Activated T-helper 1 cell treated with anti-CD3 and anti-CD28 coated beads, Interleukin-12 subunit alpha, Interleukin-12 subunit beta, Interleukin-2, Interleukin-4 antibody, amounts not matched to agents 30 ng/mL and 10 ng/mL and 1 ng/mL, durations not matched to agents 14 hours and 24 hours and 36 hours (primary cell): Measurements from ENCODE around the gene MAGI3. TPM values are rescaled to one million over a fixed set of nuclear protein-coding genes. Genes with fewer than 3 reads are reported as not detected.

Experiments used
- DNase-seq: peaks from one replicate; pipeline ENCODE4 v3.0.0; 2021; ENCODE audit warnings: low spot score
- H3K27ac Mint-ChIP-seq: one replicate; pipeline ENCODE4 v1.8.0; 2021; ENCODE audit warnings: mild to moderate bottlenecking, mixed read lengths
- H3K27me3 Mint-ChIP-seq: one replicate; pipeline ENCODE4 v1.8.0; 2022; ENCODE audit warnings: mild to moderate bottlenecking, moderate library complexity, mixed read lengths; ENCODE audit not compliant: insufficient read depth
- H3K36me3 Mint-ChIP-seq: one replicate; pipeline ENCODE4 v1.8.0; 2021; ENCODE audit warnings: low read depth, mixed read lengths
- H3K4me1 Mint-ChIP-seq: one replicate; pipeline ENCODE4 v1.8.0; 2021; ENCODE audit warnings: low read depth, mixed read lengths
- H3K4me3 Mint-ChIP-seq: one replicate; pipeline ENCODE4 v1.8.0; 2021; ENCODE audit warnings: mild to moderate bottlenecking, moderate library complexity, mixed read lengths
- H3K9me3 Mint-ChIP-seq: one replicate; pipeline ENCODE4 v1.8.0; 2021; ENCODE audit warnings: mixed read lengths
- intact Hi-C: fragments of 100-400 bp; cut with micrococcal nuclease; formaldehyde crosslinking; loops from one replicate; pipeline ENCODE4 v1.15.1; 2024
- total RNA-seq: library from RNA; stranded (reverse); gene quantifications from 2 replicates; pipeline ENCODE4 v1.2.3, GENCODE V29; 2022

The MAGI3 gene
- total RNA-seq, result 3.0 and 3.2 TPM in 2 replicates

DNA sequence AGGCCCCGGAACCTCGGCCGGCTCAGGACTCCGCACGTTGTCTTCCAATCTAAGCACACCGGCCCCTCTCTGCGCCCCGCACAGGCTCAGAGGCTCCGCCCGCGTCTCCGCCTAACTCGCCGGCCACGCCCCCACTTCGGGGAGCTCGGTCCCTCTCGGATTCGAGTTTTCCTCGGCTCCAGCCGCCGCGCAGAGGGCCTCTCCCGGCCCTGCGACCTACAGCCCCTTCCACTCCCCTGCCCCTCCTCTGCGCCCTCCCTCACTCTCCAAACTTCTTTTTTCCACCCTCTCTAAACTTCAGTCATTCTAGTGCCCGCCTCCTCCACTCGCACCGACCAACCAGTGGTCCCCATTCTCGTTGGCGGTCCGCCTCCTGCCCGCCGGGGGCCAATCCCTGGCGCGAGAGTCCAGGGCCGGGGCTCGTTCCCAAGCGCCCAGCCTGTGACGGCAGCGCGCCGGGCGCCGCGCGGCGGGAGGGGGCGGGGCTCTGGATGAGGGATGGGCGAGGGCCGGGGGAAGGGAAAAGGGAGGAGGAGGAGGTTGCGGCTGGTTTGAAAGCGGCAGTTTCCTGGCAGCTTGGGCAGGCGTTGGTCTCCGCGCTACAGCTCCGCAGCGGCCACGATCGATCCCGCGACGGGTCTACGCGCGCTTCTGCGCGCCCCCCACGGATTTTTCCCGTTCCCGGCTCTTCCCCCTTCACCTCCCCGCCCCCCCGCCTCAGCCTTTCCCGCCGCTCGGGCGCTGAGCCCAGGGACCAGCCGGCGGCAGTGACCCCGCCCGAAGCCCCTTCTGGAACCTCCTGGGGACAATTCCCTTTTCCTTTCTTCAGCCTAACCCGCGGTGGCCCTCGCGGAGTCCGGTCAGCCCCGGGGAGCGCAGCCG is at the start of gene MAGI3:
MAGI3 (plus strand) TSS at position 563 of the 882 bp plus-strand sequence. CDS start 519 bp downstream, outside the sequence.
- intact Hi-C loops, result loop anchor here (1.0 to 10.0 kb wide), 12 partner anchors 248 to 1367 kb away; partner anchors contain the start of genes AP4B1, CSDE1, CTTNBP2NL and DCLRE1B
- peak within 1 kb of the TSS; percentile 88 for H3K4me3 Mint-ChIP-seq

DNA sequence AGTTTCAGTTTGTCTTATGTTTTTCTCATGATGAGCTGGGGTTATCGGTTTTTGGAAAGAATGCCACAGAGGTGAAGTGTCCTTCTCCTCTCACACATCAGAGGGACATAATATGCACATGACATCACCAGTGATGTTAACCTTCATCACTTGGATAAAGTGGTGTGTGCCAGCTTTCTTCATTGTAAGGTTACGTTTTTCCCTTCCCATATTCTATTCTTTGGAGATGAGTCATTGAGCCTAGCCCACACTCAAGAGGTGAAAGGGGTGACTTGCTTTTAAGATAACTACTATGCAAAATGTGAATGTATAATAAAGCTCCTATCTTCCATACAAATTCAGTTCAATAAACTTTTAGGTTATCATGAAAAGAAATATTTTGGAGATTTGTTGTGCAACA is 36.7 kb upstream of the MAGI3 start:
- Mint-ChIP-seq H3K36me3 (no peaks in the 10 kb centered on the region), H3K27ac (no peak overlapping the region), H3K27me3 (peaks cover 9% of the 10 kb centered on the region), H3K9me3 (no peaks in the 10 kb centered on the region), H3K4me1 (no peaks in the 10 kb centered on the region), H3K4me3 (no peak overlapping the region)
- no peak for DNase-seq
- intact Hi-C loops, result no loop called here

More for the DNA sequence above, at the start of gene MAGI3:
- Mint-ChIP-seq H3K36me3 (no peaks in the 10 kb centered on the region), H3K9me3 (no peaks in the 10 kb centered on the region), H3K27me3 (peaks cover 33% of the 10 kb centered on the region), H3K4me1 (peaks cover 30% of the 10 kb centered on the region), H3K27ac (peak within 1 kb of the TSS; percentile 79)
- peak; percentile 95 for DNase-seq

DNA sequence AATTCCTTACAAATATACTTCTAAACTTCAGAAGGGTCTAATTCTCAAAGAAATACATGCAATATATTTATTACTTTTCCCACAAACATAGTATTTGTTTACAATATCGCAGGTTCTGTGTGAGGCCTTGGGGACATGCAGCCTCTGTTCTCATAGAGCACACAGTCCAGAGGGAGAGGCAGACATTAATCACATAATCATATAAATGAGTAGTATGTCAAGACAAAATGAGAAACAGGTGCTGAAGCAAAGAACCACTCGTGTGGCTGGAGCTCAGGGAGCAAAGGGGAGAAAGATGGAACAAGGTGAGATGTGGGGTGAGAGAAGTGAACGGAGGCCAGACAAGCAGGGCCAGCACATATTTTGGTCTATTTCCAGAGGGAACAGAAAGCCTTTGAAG is 26.4 kb upstream of the MAGI3 start:
- Mint-ChIP-seq H3K36me3 (no peaks in the 10 kb centered on the region), H3K4me1 (no peaks in the 10 kb centered on the region), H3K4me3 (no peak overlapping the region), H3K27me3 (no peaks in the 10 kb centered on the region), H3K27ac (no peak overlapping the region), H3K9me3 (no peaks in the 10 kb centered on the region)
- DNase-seq, result no peak
- intact Hi-C loops, result no loop called here

DNA sequence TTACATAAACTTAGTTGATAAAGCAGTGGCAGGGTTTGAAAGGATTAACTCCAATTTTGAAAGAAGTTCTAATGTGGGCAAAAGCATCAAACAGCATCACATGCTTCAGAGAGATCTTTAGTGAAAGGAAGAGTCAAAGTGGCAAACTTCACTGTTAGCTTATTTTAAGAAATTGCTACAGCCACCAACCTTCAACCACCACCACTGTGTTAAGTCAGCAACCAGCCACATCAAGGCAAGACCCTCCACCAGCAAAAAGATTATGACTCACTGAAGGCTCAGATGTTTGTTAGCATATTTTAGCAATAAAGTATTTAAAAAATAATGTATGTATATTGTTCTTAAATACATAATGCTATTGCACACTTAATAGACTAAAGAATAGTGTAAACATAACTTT is 21.3 kb upstream of the MAGI3 start:
- no peaks in the 10 kb centered on the region for H3K9me3 Mint-ChIP-seq
- H3K27ac Mint-ChIP-seq, result no peak overlapping the region
- peaks cover 11% of the 10 kb centered on the region for H3K27me3 Mint-ChIP-seq
- no peaks in the 10 kb centered on the region for H3K36me3 Mint-ChIP-seq
- intact Hi-C loops, result no loop called here
- H3K4me1 Mint-ChIP-seq, result peaks cover 5% of the 10 kb centered on the region
- H3K4me3 Mint-ChIP-seq, result no peak overlapping the region
- DNase-seq, result no peak

DNA sequence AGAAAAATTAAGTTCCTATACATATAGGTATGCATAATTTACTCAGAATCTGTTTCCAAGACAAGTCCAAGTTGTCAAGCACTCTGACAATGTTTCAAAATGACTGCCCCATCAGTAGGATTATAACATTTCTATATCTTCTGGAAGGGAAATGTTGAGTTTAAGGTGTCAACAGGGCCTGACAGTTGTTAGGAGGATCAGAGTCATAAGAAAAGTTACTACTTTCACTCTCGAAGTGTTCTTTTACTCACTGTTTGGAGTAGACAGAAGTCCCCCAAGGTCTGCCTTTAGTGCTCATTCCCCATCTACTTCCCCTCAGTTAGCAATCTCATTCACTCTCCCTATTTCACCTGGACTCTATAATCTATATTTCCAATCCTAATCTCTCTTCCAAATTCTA is 20.6 kb upstream of the MAGI3 start:
- H3K27ac Mint-ChIP-seq, result no peak overlapping the region
- no peaks in the 10 kb centered on the region for H3K36me3 Mint-ChIP-seq
- H3K27me3 Mint-ChIP-seq, result peaks cover 11% of the 10 kb centered on the region
- intact Hi-C loops, result no loop called here
- H3K4me1 Mint-ChIP-seq, result peaks cover 5% of the 10 kb centered on the region
- H3K4me3 Mint-ChIP-seq, result no peak overlapping the region
- H3K9me3 Mint-ChIP-seq, result no peaks in the 10 kb centered on the region
- DNase-seq, result no peak

DNA sequence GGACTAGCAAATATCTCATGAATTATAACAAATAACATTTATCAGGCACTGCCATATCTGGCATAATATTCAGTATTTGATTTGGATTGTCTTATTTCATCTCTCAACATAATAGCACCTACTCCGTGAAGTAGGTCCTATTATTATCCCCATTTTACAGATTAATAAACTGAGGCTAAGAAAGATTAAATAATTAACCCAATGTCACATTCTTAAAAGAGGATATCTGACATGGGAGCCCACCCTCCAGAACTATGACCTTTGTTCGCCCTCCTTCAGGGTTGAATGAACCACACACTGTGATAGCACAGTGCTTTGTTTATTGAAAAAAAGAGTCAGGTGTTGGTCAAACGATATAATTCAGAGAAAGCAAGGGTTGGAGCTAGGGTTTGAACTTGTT is 19.4 kb upstream of the MAGI3 start:
- DNase-seq, result no peak
- Mint-ChIP-seq H3K27ac (no peak overlapping the region), H3K9me3 (no peaks in the 10 kb centered on the region), H3K27me3 (peaks cover 11% of the 10 kb centered on the region), H3K36me3 (no peaks in the 10 kb centered on the region), H3K4me1 (peaks cover 5% of the 10 kb centered on the region), H3K4me3 (no peak overlapping the region)
- intact Hi-C loops, result no loop called here

DNA sequence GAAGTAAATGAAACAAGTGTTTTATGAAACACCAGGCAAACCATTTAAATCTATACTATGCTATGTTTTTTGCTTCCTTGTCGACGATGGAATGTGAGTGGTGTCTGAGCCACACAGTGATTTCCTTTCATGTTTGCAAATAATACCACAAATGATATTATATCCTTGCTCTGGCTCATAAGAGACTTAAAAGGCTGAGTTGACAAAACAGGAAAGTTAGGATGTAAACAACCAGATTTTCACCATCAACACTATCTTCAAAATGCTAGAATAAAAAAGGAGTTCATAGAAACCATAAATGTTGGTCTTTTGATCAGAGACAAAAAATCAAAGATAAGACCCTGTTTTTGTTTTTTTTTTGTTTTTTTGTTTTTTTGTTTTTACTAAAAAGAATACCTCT is 17.8 kb upstream of the MAGI3 start:
- no peak for DNase-seq
- no peak overlapping the region for H3K27ac Mint-ChIP-seq
- peaks cover 5% of the 10 kb centered on the region for H3K4me1 Mint-ChIP-seq
- H3K27me3 Mint-ChIP-seq, result peaks cover 11% of the 10 kb centered on the region
- H3K9me3 Mint-ChIP-seq, result no peaks in the 10 kb centered on the region
- intact Hi-C loops, result no loop called here
- H3K36me3 Mint-ChIP-seq, result no peaks in the 10 kb centered on the region
- no peak overlapping the region for H3K4me3 Mint-ChIP-seq

DNA sequence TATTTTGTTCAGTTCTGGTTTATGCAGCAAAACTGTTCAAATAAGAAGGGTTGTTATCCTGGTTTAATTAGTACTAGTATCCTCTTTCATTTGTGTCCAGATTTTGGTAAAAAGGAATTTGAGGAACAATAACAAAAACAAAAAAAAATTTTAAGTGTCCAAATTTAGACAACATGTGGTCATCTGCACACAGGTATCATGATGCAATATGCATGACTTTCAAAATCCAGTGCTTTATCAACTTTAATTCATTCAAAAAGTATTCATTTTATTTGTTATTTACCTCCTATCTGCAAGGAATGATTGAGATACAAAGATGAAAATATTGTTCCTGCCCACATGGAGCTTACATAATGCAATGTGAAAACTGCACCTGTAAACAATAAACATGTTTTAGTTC is 16.7 kb upstream of the MAGI3 start:
- DNase-seq, result no peak
- intact Hi-C loops, result no loop called here
- H3K4me1 Mint-ChIP-seq, result peaks cover 5% of the 10 kb centered on the region
- H3K36me3 Mint-ChIP-seq, result no peaks in the 10 kb centered on the region
- H3K27ac Mint-ChIP-seq, result no peak overlapping the region
- H3K4me3 Mint-ChIP-seq, result no peak overlapping the region
- no peaks in the 10 kb centered on the region for H3K9me3 Mint-ChIP-seq
- peaks cover 11% of the 10 kb centered on the region for H3K27me3 Mint-ChIP-seq

DNA sequence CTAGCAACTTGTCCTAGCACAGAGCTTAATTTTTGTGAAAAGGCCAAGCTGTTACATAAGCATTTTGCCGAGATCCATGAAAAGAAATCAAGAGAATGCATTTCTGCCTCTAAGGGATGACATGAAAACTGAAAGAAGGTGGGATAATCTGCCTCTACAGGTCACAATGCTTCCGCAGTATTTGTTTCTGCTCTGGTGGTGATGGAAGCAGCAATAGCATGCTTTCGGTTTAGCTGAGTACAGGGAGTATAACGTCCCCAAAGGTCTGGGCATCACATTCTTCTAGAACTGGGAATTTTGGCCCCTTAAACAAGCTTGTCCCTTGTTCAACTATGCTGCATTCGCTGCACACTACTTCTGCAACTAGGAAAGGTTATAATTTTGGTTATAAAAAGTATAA is 14.4 kb upstream of the MAGI3 start:
- intact Hi-C loops, result no loop called here
- Mint-ChIP-seq H3K27me3 (peaks cover 9% of the 10 kb centered on the region), H3K27ac (no peak overlapping the region), H3K4me3 (no peak overlapping the region), H3K4me1 (no peaks in the 10 kb centered on the region), H3K36me3 (no peaks in the 10 kb centered on the region), H3K9me3 (no peaks in the 10 kb centered on the region)
- no peak for DNase-seq

DNA sequence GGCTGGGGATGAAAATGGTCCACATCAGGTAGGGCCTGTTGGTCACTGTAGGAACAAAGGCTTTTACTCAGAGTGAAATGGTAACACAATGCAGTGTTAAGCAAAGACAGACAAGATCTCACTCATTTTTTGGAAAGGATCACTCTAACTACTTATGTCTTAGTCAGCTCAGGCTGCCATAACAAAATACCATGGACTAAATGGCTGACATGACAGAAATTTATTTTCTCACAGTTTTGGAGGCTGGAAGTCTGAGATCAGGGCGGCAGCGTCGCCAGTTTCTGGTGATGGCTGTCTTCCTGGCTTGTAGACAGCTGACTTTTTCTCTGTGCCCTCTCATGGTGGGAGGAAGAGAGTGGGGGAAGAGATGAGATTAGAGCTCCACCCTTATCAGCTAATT is 10.2 kb upstream of the MAGI3 start:
- intact Hi-C loops, result no loop called here
- H3K4me3 Mint-ChIP-seq, result no peak overlapping the region
- no peak overlapping the region for H3K27ac Mint-ChIP-seq
- DNase-seq, result no peak
- H3K9me3 Mint-ChIP-seq, result no peaks in the 10 kb centered on the region
- no peaks in the 10 kb centered on the region for H3K36me3 Mint-ChIP-seq
- H3K27me3 Mint-ChIP-seq, result peaks cover 2% of the 10 kb centered on the region
- no peaks in the 10 kb centered on the region for H3K4me1 Mint-ChIP-seq

DNA sequence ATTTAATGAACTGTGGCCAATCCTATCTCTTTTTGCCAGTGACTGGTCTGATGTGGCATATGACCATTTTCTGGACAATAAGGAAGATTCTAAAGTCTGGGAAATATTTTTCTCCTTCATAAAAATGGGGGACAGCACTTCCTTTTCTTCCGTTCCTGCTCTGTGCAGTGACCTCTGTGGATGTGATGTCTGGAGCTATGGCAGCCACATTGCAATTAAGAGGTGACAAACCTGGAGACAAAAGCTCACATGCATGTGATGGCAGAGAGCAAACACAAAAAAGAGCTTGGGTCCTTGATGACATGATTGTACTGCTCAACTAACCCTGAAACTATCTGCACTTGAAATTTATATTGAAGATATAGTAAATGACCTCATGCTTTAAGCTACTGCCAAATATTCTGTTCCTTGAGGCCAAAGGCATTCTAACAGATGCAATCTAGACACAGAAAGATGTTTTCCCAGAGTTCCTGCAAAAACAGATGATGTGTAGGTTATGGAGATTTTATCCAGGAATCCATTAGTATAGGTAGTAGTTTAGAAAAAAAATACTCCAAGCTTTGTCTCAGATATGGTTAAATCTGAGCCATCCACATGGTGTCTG is 2.2 kb upstream of the MAGI3 start:
- no peak for DNase-seq
- Mint-ChIP-seq H3K27me3 (peaks cover 24% of the 10 kb centered on the region), H3K36me3 (no peaks in the 10 kb centered on the region), H3K4me3 (no peak overlapping the region), H3K4me1 (peaks cover 30% of the 10 kb centered on the region), H3K27ac (no peak overlapping the region), H3K9me3 (no peaks in the 10 kb centered on the region)
- intact Hi-C loops, result no loop called here

DNA sequence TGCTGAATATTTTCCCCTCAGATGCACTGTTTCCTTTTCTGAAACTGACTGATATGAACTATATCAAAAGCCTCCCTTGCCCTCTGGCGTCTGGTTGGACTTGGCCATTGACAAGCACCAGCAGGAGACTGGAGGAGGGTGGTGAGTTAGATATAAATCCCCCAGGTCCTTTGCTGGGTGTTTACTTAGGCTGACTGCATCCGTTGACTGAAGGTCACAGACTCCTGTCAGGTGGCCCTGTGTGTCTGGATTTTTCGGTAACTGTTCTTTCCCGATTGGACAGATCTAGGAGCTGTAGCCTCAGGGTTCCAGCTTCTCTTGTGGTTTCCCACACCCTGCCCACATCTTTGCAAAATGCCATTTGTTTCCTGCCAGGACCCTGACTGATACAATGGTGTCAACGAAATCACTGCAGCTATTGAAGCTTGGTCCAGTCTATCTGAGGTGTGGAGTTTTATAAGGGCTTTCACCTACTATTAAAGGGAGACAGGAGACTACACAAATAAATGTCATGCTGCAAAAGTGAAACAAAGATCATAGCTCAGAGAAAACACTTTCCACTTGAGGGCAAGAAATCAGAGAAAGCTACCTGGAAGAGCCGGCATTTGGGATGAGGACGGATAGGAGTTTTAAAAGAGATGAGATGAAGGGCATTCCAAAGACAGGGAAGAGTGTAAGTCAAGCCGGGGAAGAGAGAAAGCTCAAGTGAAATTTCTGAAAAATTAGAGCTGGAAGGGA is 1.5 kb upstream of the MAGI3 start:
- Mint-ChIP-seq H3K27ac (no peak overlapping the region), H3K36me3 (no peaks in the 10 kb centered on the region), H3K4me1 (peaks cover 30% of the 10 kb centered on the region), H3K9me3 (no peaks in the 10 kb centered on the region), H3K27me3 (peaks cover 24% of the 10 kb centered on the region), H3K4me3 (peak overlapping the region; percentile 88)
- intact Hi-C loops, result no loop called here
- DNase-seq, result no peak
